A549 (cell line): ENCODE data around the gene ISM1. TPM values are rescaled to one million over a fixed set of nuclear protein-coding genes. Genes with fewer than 3 reads are reported as not detected.

Source experiments
- ATAC-seq, 2 experiments: fragments of 200-7000 bp in 1 of 2; fragments of >200 bp in 1 of 2; cut with Nextera tagmentation in 1 of 2; cut with Tn5 transposase in 1 of 2; 3 replicates each; pipeline versions ENCODE4 v1.8.0 to v1.9.1; 2018 to 2020; ENCODE audit warnings: mild to moderate bottlenecking in 1 of 2, moderate library complexity in 1 of 2
- CTCF ChIA-PET: fragments of 300-600 bp; sonication (Branson Sonifier 250); formaldehyde crosslinking; extraction: SDS; loops from one replicate; lab custom pipeline; 2021; ENCODE audit warnings: antibody characterized with exemption, inconsistent platforms; lab: Yijun Ruan, JAX
- POLR2A ChIA-PET: fragments of 350-600 bp; formaldehyde crosslinking; extraction: SDS; loops from one replicate; lab custom pipeline; 2021; ENCODE audit warnings: antibody characterized with exemption, inconsistent platforms; lab: Yijun Ruan, JAX
- DNase-seq, 2 experiments: peaks; one replicate each; pipeline versions ENCODE4 v3.0.0 to v3.0.0-alpha.2; 2011 to 2016; ENCODE audit warnings: low read depth in 1 of 2, low spot score in 1 of 2
- FAIRE-seq: peaks from 2 replicates; lab custom pipeline; 2011; peaks lifted over from hg19 to GRCh38; lab: Jason Lieb, UNC
- H3K27ac ChIP-seq, 2 experiments: fragments of >200 bp; sonication (Bioruptor Twin); formaldehyde crosslinking; 3 replicates each; pipeline ENCODE4 v1.5.1; 2016 to 2017
- H3K4me1 ChIP-seq: fragments of >200 bp; sonication (Bioruptor Twin); formaldehyde crosslinking; 3 replicates; pipeline ENCODE4 v1.6.1; 2016
- H3K4me2 ChIP-seq: fragments of >200 bp; sonication (Bioruptor Twin); formaldehyde crosslinking; 3 replicates; pipeline ENCODE4 v1.6.1; 2016
- H3K4me3 ChIP-seq: fragments of >200 bp; sonication (Bioruptor Twin); formaldehyde crosslinking; 3 replicates; pipeline ENCODE4 v1.5.1; 2016
- H3K9me3 ChIP-seq: fragments of >200 bp; sonication (Bioruptor Twin); formaldehyde crosslinking; 3 replicates; pipeline ENCODE4 v1.6.1; 2016
- CEBPB ChIP-seq, 2 experiments: fragments of >200 bp in 1 of 2; sonication (Bioruptor Twin) in 1 of 2; formaldehyde crosslinking in 1 of 2; IDR thresholded peaks; 2 replicates each; pipeline ENCODE4 v1.6.1; 2012 to 2016
- CTCF ChIP-seq: fragments of >200 bp; sonication (Bioruptor Twin); formaldehyde crosslinking; IDR thresholded peaks from 3 replicates; pipeline ENCODE4 v1.5.1; 2016
- EHF ChIP-seq: fragments of 250-450 bp; sonication (Bioruptor Pico); IDR thresholded peaks from 2 replicates; pipeline ENCODE4 v1.5.0; 2020; ENCODE audit warnings: mild to moderate bottlenecking
- ELK1 ChIP-seq: fragments of 150-350 bp; IDR thresholded peaks from 2 replicates; pipeline ENCODE4 v1.6.1; 2014; ENCODE audit warnings: low read depth, mild to moderate bottlenecking, low read length
- ESRRA ChIP-seq: fragments of 150-350 bp; IDR thresholded peaks from 2 replicates; pipeline ENCODE4 v1.6.1; 2014; ENCODE audit warnings: mild to moderate bottlenecking, low read length, borderline replicate concordance
- FOSL2 ChIP-seq, 2 experiments: fragments of 450-650 bp in 1 of 2; fragments of >200 bp in 1 of 2; sonication (Bioruptor Twin) in 1 of 2; formaldehyde crosslinking; IDR thresholded peaks; 2 replicates each; pipeline versions ENCODE4 v1.5.0 to v1.6.1; 2016 to 2020; ENCODE audit warnings: mild to moderate bottlenecking in 1 of 2, moderate library complexity in 1 of 2
- FOXS1 ChIP-seq: fragments of 250-450 bp; sonication (Bioruptor Pico); IDR thresholded peaks from 2 replicates; pipeline ENCODE4 v1.5.0; 2020; ENCODE audit warnings: mild to moderate bottlenecking, moderate library complexity
- HOXA7 ChIP-seq: fragments of 250-450 bp; sonication (Bioruptor Pico); IDR thresholded peaks from 2 replicates; pipeline ENCODE4 v1.5.0; 2020; ENCODE audit warnings: mild to moderate bottlenecking, moderate library complexity
- HOXB5 ChIP-seq: fragments of 250-450 bp; sonication (Bioruptor Pico); IDR thresholded peaks from 2 replicates; pipeline ENCODE4 v1.5.0; 2020; ENCODE audit warnings: mild to moderate bottlenecking, moderate library complexity
- KDM1A ChIP-seq: fragments of 200-600 bp; sonication (generic); IDR thresholded peaks from 2 replicates; pipeline ENCODE4 v1.6.1; 2016; ENCODE audit warnings: low read depth, mild to moderate bottlenecking
- MAFK ChIP-seq: fragments of 450-650 bp; IDR thresholded peaks from 2 replicates; pipeline ENCODE4 v1.6.1; 2014; ENCODE audit not compliant: partially characterized antibody
- NFE2L2 ChIP-seq: fragments of 150-350 bp; conservative IDR thresholded peaks from 2 replicates; pipeline ENCODE4 v1.6.1; 2014; ENCODE audit warnings: low read length
- NPAS2 ChIP-seq: fragments of 250-450 bp; sonication (Bioruptor Pico); IDR thresholded peaks from 2 replicates; pipeline ENCODE4 v1.8.0; 2022; ENCODE audit warnings: mild to moderate bottlenecking, moderate library complexity, borderline replicate concordance
- NR3C1 ChIP-seq: fragments of >200 bp; sonication (Bioruptor Twin); formaldehyde crosslinking; IDR thresholded peaks from 3 replicates; pipeline ENCODE4 v1.6.1; 2017
- POLR2AphosphoS2 ChIP-seq: conservative IDR thresholded peaks from 2 replicates; pipeline ENCODE4 v1.6.1; 2012; ENCODE audit warnings: low read length, improper control_type of control experiment, inconsistent platforms
- RAD21 ChIP-seq, 2 experiments: fragments of >200 bp in 1 of 2; sonication (Bioruptor Twin) in 1 of 2; formaldehyde crosslinking in 1 of 2; IDR thresholded peaks in 1 of 2; conservative IDR thresholded peaks in 1 of 2; 2 replicates in 1 of 2; 3 replicates in 1 of 2; pipeline ENCODE4 v1.6.1; 2012 to 2018; ENCODE audit warnings: inconsistent platforms in 1 of 2
- RARB ChIP-seq: fragments of 250-450 bp; sonication (Bioruptor Pico); IDR thresholded peaks from 2 replicates; pipeline ENCODE4 v1.8.0; 2021; ENCODE audit warnings: mild to moderate bottlenecking, moderate library complexity
- RCOR1 ChIP-seq: fragments of 150-350 bp; IDR thresholded peaks from 2 replicates; pipeline ENCODE4 v1.6.1; 2014; ENCODE audit warnings: antibody characterized with exemption, low read length, low read depth
- RFX5 ChIP-seq: fragments of 450-650 bp; IDR thresholded peaks from 2 replicates; pipeline ENCODE4 v1.7.1; 2014; ENCODE audit warnings: antibody characterized with exemption, mild to moderate bottlenecking, moderate library complexity
- ZNF302 ChIP-seq: fragments of 250-450 bp; sonication (Bioruptor Pico); IDR thresholded peaks from 2 replicates; pipeline ENCODE4 v1.9.0; 2021; ENCODE audit warnings: inconsistent platforms, mild to moderate bottlenecking, moderate library complexity
- ZSCAN20 ChIP-seq: fragments of 250-450 bp; sonication (Bioruptor Pico); IDR thresholded peaks from 2 replicates; pipeline ENCODE4 v1.8.0; 2022; ENCODE audit warnings: mild to moderate bottlenecking, moderate library complexity
- WGBS: methylation state at CpG from one replicate; pipeline ENCODE4 v1.1.6; 2017; ENCODE audit errors: missing lambda C conversion rate; 5-methylcytosine and 5-hydroxymethylcytosine counted together
- polyA plus RNA-seq, 4 experiments: library from polyadenylated mRNA; depleted of rRNA in 3 of 4; stranded (reverse); fragments of >200 nt; fragmentation: RNase III in 1 of 4; extraction: RNeasy Plus Mini Kit Qiagen cat#74134 plus additional on column Dnase treatment in 1 of 4; gene quantifications; 2 replicates in 3 of 4; 3 replicates in 1 of 4; pipeline ENCODE4 v1.2.3, GENCODE V29; 2011 to 2017

ISM1 gene
- polyA plus RNA-seq, 2 of the 4 experiments (the other 2 are of a cell fraction), result 0.18 to 0.39 TPM

GRCh38 chr20:13290724-13291123 is 69.7 kb downstream of the ISM1 start:
- H3K4me2 ChIP-seq, result no peak overlapping the region
- no peaks in the 10 kb centered on the region for H3K9me3 ChIP-seq
- 70% methylated on average over 2 of the region's 2 CpGs for WGBS
- ChIA-PET POLR2A (no interaction called here), CTCF (interaction anchor here (0.8 to 4.7 kb wide), 6 partner anchors 12 to 481 kb away, joined by 3 to 15 read pairs (median 4); no protein-coding TSS in a partner anchor)
- no peak overlapping the region for H3K4me3 ChIP-seq
- ATAC-seq, result no peak
- H3K4me1 ChIP-seq, result peaks cover 12% of the 10 kb centered on the region
- no peak overlapping the region for H3K27ac ChIP-seq
- DNase-seq, result no peak
- FAIRE-seq, result peak; percentile 23
- no peak for TF ChIP-seq KDM1A
- TF ChIP-seq POLR2AphosphoS2, result no peak
- TF ChIP-seq HOXA7 (CRISPR knock-in tag), result no peak
- TF ChIP-seq RCOR1, result no peak
- TF ChIP-seq NFE2L2, result no peak
- no peak for TF ChIP-seq RAD21 (conservative IDR thresholded peaks at IDR 0.05 in 1 of 2, IDR thresholded peaks at IDR 0.05 in 1 of 2)

DNA sequence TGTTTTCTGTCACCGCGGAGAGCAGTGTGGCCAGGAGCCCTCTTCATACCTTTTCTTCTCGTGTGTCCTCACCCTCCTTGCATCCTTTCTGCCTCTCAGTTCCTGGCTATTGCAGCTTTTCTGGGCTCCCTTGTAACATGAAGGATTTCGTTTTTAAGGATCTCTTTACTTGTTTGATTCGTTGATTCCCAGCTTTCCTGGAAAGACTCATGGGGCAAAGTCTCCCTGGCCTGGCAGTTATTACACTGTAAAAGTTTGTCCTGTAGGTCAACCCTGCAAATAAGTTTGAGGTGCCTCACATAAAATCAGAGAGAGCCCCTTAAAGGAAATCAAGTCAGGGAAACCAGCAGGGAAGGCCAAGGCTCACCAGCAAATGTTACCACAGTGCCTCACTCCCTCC is 70.1 kb downstream of the ISM1 start:
- no peak for ATAC-seq
- Histone ChIP-seq H3K27ac (peak overlapping the region in 1 of 2 experiments; percentile 59; a peak in 1 of 6 replicates), H3K4me3 (no peak overlapping the region), H3K4me2 (no peak overlapping the region), H3K4me1 (peaks cover 12% of the 10 kb centered on the region), H3K9me3 (no peaks in the 10 kb centered on the region)
- TF ChIP-seq ZSCAN20, result no peak
- no peak for TF ChIP-seq RARB
- no peak for TF ChIP-seq EHF (CRISPR knock-in tag)
- TF ChIP-seq ZNF302 (CRISPR knock-in tag), result no peak
- no peak for TF ChIP-seq CEBPB (IDR thresholded peaks at IDR 0.05)
- no peak for TF ChIP-seq HOXB5 (CRISPR knock-in tag)
- no peak for TF ChIP-seq ESRRA
- no peak for TF ChIP-seq RFX5
- TF ChIP-seq ELK1, result no peak
- TF ChIP-seq KDM1A, result no peak
- no peak for TF ChIP-seq MAFK
- TF ChIP-seq NR3C1, result no peak
- TF ChIP-seq NPAS2 (CRISPR knock-in tag), result no peak
- TF ChIP-seq FOXS1 (CRISPR knock-in tag), result no peak
- TF ChIP-seq CTCF, result no peak
- TF ChIP-seq FOSL2 (IDR thresholded peaks at IDR 0.05), result no peak
- no peak for TF ChIP-seq FOSL2 (CRISPR knock-in tag; IDR thresholded peaks at IDR 0.05)
- ChIA-PET CTCF (interaction anchor here (0.8 to 4.7 kb wide), 6 partner anchors 11 to 256 kb away, joined by 3 to 15 read pairs (median 3); no protein-coding TSS in a partner anchor), POLR2A (no interaction called here)
- no peak for DNase-seq
- FAIRE-seq, result no peak
- 71% methylated on average over 5 of the region's 5 CpGs for WGBS
